Mucosa of rectum (tissue), 2 donors: Measurements from ENCODE around the gene AARS1.
"Not testable (repeated sequence)": the region's sequence is repeated elsewhere in the genome, so short reads cannot be mapped to it uniquely, and the experiment has no call there.

Experiments used
- H3K27ac ChIP-seq, 2 donors: one replicate each; pipeline ENCODE4 v1.7.0; 2013; ENCODE audit warnings: inconsistent platforms in 2 of 2, low read depth in 2 of 2, low read length in 2 of 2
- H3K27me3 ChIP-seq, 2 donors: one replicate each; pipeline ENCODE4 v1.7.0; 2013; ENCODE audit warnings: low read length in 2 of 2; ENCODE audit not compliant: control insufficient read depth in 2 of 2, insufficient read depth in 2 of 2
- H3K36me3 ChIP-seq, 2 donors: one replicate each; pipeline ENCODE4 v1.7.0; 2013; ENCODE audit warnings: low read length in 2 of 2; ENCODE audit not compliant: control insufficient read depth in 2 of 2, insufficient read depth in 2 of 2
- H3K4me1 ChIP-seq, 2 donors: one replicate each; pipeline ENCODE4 v1.7.0; 2013; ENCODE audit warnings: low read length in 2 of 2, mild to moderate bottlenecking in 1 of 2; ENCODE audit not compliant: control insufficient read depth in 2 of 2, insufficient read depth in 2 of 2
- H3K4me3 ChIP-seq, 2 donors: one replicate each; pipeline ENCODE4 v1.7.0; 2013; ENCODE audit warnings: low read length in 2 of 2
- H3K9ac ChIP-seq, 2 donors: one replicate each; pipeline ENCODE4 v1.7.0; 2013; ENCODE audit warnings: low read length in 2 of 2, low read depth in 1 of 2, mild to moderate bottlenecking in 1 of 2
- H3K9me3 ChIP-seq, 2 donors: one replicate each; pipeline ENCODE4 v1.7.0; 2013; ENCODE audit warnings: low read length in 2 of 2; ENCODE audit not compliant: control insufficient read depth in 2 of 2
- donor health status: healthy.
- donor health status: Normal muscosa, but diverticular disease.

The AARS1 gene

DNA sequence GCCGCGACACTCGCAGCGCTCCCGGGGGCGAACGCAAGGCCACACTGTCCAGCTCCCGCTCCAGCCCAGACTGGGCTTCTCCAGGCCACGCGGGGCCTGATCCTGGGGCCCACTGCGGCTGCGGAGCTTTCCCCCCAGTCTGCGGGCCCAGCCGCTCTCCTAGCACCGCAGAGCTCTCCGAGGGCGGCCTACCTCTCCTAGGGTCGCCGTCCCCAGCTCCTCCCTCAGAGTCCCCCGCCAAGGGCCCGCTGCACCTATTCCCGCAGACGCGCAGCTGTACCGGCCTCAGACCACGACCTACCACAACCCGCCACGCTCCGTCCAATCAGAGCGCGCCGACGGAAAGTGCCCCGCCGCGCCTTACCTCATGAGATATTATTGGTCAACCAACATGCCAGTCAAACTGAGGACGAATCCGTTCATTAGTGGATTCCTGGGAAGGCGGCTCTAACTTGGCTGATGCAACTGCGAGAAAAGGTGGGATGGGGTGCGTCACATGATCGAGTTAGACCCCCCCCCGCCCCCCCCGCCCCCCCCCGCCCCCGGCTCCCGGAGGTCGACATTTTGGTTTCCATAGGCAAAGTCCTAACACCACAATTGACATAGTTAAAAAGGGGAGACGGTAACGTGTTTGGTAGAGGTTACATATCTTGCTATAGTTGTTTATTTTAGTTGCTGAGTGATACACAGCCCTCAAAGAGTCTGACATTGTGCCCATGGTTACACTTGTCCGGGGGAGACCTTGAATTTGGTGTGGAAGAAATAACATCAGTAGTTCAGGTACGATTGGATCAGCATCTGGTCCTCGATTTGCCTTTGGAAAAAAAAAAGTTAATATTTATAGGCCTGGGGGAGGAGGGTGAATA lies at the start of gene AARS1:
TSS of gene AARS1 (minus strand) at position 278 of the 866 bp plus-strand sequence. CDS start 6,743 bp downstream, outside the sequence.
- H3K9ac ChIP-seq, result peak within 1 kb of the TSS; percentile 88 to 97
- H3K27ac ChIP-seq, result peak within 1 kb of the TSS; percentile 94
- H3K27me3 ChIP-seq, result no peaks in the 10 kb centered on the region
- H3K4me3 ChIP-seq, result peak within 1 kb of the TSS; percentile 87 to 95
- H3K4me1 ChIP-seq, result peaks cover 0 to 5% of the 10 kb centered on the region in 2 donors
- H3K9me3 ChIP-seq, result no peaks in the 10 kb centered on the region
- H3K36me3 ChIP-seq, result no peaks in the 10 kb centered on the region

DNA sequence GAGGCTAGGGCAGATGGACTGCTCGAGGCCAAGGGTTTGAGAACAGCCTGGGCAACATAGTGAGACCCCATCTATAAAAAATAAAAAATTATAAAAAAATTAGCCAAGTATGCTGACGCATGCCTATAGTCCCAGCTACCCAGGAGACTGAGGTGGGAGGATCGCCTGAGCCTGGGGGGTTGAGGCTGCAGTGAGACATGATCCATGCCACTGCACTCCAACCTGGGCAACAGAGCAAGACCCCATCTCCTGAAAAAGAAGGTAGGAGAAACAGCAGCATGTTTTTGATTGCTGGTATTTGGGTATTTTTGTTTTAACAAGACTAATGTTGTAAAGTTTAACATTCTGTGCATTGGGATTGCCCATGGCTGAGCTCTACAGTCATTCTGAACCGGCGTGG lies 48.5 kb upstream of the AARS1 start:
- Histone ChIP-seq H3K27ac (no peak overlapping the region), H3K4me3 (no peak overlapping the region), H3K9me3 (no peaks in the 10 kb centered on the region), H3K4me1 (no peaks in the 10 kb centered on the region), H3K27me3 (no peaks in the 10 kb centered on the region), H3K9ac (no peak overlapping the region), H3K36me3 (peaks cover 17 to 20% of the 10 kb centered on the region in 2 donors)

DNA sequence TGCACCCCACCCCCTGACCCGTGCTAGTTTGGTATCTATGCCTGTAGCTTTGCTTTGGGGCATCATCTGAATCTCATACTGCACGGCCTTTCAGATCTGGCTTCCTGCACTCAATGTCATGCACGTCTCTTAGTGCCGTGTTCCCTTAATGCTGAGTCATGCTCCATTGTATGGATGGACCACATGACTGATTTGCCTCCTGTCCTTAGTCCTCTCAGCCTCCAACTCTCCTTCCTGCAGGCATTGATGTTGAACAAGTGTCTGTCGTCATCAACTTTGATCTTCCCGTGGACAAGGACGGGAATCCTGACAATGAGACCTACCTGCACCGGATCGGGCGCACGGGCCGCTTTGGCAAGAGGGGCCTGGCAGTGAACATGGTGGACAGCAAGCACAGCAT lies 43.4 kb upstream of the AARS1 start:
- not testable (repeated sequence) for H3K27me3 ChIP-seq, H3K27ac ChIP-seq, H3K9me3 ChIP-seq, H3K4me1 ChIP-seq, H3K4me3 ChIP-seq, H3K9ac ChIP-seq
- peaks cover 39 to 43% of the 10 kb centered on the region in 2 donors for H3K36me3 ChIP-seq

DNA sequence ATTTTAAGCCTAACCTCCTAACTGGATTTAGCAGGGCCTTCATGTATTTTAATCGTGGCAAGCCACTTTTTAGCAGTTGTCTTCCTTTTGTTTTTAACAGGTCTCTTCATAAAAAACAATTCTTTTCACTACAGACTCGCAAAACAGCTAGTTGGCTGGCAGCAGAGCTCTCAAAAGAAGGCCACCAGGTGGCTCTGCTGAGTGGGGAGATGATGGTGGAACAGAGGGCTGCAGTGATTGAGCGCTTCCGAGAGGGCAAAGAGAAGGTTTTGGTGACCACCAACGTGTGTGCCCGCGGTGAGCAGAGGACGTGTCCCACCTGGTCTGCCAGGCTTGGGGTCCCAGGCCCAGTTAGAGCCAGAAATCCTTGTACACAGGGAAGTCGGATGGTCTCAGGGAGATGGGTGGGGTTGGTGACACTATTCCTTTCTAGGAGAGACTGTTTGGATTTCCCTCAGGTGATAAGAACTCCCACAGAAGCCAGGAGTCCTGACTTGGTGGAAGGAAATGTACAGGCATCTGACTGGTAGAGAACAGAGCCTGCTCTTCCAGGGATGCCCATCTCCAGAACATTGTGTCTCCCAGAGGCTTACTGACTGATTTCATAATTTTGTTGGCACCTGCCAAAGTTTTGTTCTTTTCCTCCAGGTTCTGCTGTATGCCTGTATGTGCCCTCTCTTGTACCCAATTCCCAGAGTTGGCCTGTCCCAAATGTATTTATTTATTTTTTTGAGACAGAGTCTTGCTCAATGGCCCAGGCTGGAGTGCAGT lies 42.5 kb upstream of the AARS1 start:
- no peak overlapping the region for H3K27ac ChIP-seq
- H3K9me3 ChIP-seq, result no peaks in the 10 kb centered on the region
- H3K4me3 ChIP-seq, result no peak overlapping the region
- peaks cover 39 to 45% of the 10 kb centered on the region in 2 donors for H3K36me3 ChIP-seq
- no peaks in the 10 kb centered on the region for H3K4me1 ChIP-seq
- H3K27me3 ChIP-seq, result no peaks in the 10 kb centered on the region
- no peak overlapping the region for H3K9ac ChIP-seq

DNA sequence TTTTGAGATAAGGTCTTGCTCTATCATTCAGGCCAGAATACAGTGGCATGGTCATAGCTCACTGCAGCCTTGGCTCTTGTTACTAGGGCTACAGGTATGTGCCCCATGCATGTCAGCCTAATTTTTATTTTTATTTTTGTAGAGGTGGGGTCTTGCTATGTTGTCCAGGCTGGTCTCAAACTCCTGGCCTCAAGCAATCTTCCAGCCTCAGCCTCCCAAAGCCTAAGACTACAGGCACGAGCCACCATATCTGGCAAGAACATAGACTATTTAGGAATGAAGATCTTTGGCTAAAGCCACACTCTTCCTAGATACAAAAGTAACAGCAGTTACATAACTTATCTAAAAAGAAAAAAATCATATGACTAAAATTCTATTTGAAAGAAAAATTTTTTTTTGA lies 41.8 kb upstream of the AARS1 start:
- Histone ChIP-seq H3K4me1 (no peaks in the 10 kb centered on the region), H3K9ac (no peak overlapping the region), H3K4me3 (no peak overlapping the region), H3K27me3 (no peaks in the 10 kb centered on the region), H3K9me3 (no peaks in the 10 kb centered on the region), H3K27ac (no peak overlapping the region), H3K36me3 (peaks cover 39 to 45% of the 10 kb centered on the region in 2 donors)

DNA sequence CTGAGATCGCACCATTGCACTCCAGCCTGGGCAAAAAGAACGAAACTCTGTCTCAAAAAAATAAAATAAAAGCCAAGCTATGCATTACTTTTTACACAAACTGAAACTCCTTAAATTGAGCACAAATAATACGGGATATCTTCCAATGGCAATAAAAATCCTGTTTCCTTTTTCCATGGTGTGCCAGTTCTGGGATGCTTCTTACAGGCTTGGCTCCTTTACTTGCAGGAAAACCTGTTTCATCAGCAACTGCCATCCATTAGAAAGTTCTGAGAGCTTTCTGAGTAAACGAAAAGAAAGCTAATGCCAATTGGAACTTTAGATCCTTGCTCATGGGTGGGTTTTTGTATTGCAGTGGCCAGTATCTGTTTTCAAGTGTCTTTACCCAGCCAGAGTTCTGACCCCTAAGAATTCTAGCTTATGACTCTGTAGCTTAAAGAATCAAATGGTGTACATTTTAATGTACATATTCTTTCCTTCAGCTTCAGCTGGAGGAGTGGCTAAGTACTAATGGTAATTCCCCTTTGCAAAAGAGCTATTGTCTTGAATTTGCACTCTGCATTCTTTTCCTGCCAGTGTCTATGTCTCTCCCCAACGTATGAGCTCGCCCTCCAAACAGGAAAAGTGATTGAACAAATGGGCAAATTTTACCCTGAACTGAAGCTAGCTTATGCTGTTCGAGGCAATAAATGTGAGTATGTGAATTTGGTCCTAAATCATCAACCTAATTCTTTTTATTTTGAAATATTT lies 35.9 kb upstream of the AARS1 start:
- H3K27me3 ChIP-seq, result no peaks in the 10 kb centered on the region
- no peak overlapping the region for H3K4me3 ChIP-seq
- peaks cover 27 to 44% of the 10 kb centered on the region in 2 donors for H3K36me3 ChIP-seq
- H3K9me3 ChIP-seq, result no peaks in the 10 kb centered on the region
- H3K4me1 ChIP-seq, result no peaks in the 10 kb centered on the region
- no peak overlapping the region for H3K9ac ChIP-seq
- no peak overlapping the region for H3K27ac ChIP-seq

DNA sequence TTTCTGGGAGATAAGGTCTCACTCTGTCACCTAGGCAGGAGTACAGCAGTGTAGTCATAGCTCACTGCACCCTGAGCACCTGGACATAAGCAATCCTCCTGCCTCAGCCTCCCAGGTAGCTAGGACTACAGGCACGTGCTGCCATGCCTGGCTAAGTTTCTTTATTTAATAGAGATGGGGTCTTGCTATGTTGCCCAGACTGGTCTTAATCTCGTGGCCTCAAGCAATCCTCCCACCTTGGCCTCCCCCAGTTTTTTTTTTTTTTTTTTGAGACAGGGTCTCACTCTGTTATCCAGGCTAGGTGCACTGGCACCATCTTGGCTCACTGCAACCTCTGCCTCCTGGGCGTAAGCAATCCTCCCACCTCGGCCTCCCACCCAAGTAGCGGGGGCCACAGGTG lies 30.8 kb upstream of the AARS1 start:
- no peaks in the 10 kb centered on the region for H3K9me3 ChIP-seq
- H3K27ac ChIP-seq, result no peak overlapping the region
- H3K9ac ChIP-seq, result no peak overlapping the region
- no peaks in the 10 kb centered on the region for H3K4me1 ChIP-seq
- H3K36me3 ChIP-seq, result peaks cover 26 to 58% of the 10 kb centered on the region in 2 donors
- H3K4me3 ChIP-seq, result no peak overlapping the region
- H3K27me3 ChIP-seq, result no peaks in the 10 kb centered on the region

DNA sequence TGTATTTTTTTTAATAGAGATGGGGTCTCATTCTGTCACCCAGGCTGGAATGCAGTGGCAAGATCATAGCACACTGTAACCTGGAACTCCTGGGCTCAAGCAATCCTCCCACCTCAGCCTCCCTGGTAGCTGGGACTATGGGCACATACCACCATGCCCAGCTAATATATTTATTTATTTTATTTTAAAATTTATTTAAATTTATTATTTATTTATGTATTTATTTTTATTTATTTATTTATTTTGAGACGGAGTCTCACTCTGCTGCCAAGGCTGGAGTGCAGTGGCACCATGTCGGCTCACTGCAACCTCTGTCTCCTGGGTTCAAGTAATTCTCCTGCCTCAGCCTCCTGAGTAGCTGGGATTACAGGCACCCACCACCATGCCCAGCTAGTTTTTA lies 18.4 kb upstream of the AARS1 start:
- not testable (repeated sequence) for H3K4me1 ChIP-seq, H3K4me3 ChIP-seq, H3K27me3 ChIP-seq, H3K36me3 ChIP-seq, H3K27ac ChIP-seq, H3K9me3 ChIP-seq, H3K9ac ChIP-seq

DNA sequence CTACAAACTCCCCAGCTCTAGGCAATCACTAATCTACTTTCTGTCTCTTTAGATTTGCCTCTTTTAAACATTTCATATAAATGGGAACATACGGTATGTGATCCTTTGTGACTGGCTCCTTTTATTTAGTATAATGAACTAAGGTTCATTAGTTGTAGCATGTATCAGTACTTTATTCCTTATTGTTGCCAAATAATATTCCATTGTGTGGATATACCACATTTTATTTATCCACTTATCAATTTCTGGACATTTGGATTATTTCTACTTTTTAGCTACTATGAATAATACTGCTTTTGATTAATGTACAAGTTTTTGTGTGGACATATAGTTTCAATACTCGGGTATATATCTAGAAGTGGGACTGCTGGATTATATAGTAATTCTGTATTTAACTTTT lies 17.6 kb upstream of the AARS1 start:
- no peak overlapping the region for H3K27ac ChIP-seq
- H3K4me1 ChIP-seq, result no peaks in the 10 kb centered on the region

More for the DNA sequence above, 17.6 kb upstream of the AARS1 start:
- H3K27me3 ChIP-seq, result no peaks in the 10 kb centered on the region
- H3K4me3 ChIP-seq, result no peak overlapping the region
- H3K9ac ChIP-seq, result no peak overlapping the region
- peaks cover 0 to 2% of the 10 kb centered on the region in 2 donors for H3K36me3 ChIP-seq
- no peaks in the 10 kb centered on the region for H3K9me3 ChIP-seq
